ENCODE measurements around the gene CRYBG2.

- TF ChIP-seq, protein P1, sequence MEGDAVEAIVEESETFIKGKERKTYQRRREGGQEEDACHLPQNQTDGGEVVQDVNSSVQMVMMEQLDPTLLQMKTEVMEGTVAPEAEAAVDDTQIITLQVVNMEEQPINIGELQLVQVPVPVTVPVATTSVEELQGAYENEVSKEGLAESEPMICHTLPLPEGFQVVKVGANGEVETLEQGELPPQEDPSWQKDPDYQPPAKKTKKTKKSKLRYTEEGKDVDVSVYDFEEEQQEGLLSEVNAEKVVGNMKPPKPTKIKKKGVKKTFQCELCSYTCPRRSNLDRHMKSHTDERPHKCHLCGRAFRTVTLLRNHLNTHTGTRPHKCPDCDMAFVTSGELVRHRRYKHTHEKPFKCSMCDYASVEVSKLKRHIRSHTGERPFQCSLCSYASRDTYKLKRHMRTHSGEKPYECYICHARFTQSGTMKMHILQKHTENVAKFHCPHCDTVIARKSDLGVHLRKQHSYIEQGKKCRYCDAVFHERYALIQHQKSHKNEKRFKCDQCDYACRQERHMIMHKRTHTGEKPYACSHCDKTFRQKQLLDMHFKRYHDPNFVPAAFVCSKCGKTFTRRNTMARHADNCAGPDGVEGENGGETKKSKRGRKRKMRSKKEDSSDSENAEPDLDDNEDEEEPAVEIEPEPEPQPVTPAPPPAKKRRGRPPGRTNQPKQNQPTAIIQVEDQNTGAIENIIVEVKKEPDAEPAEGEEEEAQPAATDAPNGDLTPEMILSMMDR (IDR thresholded peaks at IDR 0.05; ENCODE audit: poor library complexity, severe bottlenecking), result no peak
- TF ChIP-seq POLR2AphosphoS5 (IDR thresholded peaks at IDR 0.05) (no peak), EZH2 (IDR thresholded peaks at IDR 0.05; ENCODE audit: borderline replicate concordance, insufficient read depth, low read length, poor library complexity, severe bottlenecking) (no peak), EP300 (conservative IDR thresholded peaks at IDR 0.05; ENCODE audit: poor library complexity, severe bottlenecking) (no peak), TAF1 (IDR thresholded peaks at IDR 0.05; ENCODE audit: low read depth) (no peak), MXI1 (conservative IDR thresholded peaks at IDR 0.05; ENCODE audit: poor library complexity, severe bottlenecking) (no peak), RAD21 (conservative IDR thresholded peaks at IDR 0.05) (no peak)
Observed at GRCh38 chr1:26350701-26351589, 3.0 kb downstream of the CRYBG2 start.

All from neural cell (in vitro differentiated cells).